NB4 (cell line): ENCODE measurements around the gene CCDC152.

Source experiments
- DNase-seq: peaks from one replicate; pipeline ENCODE4 v3.0.0; 2010; ENCODE audit warnings: low read depth
- H3K4me3 ChIP-seq: one replicate; pipeline ENCODE4 v1.5.1; 2011; ENCODE audit warnings: mild to moderate bottlenecking, low read depth, low read length, moderate library complexity
- MAX ChIP-seq: IDR thresholded peaks from 2 replicates; pipeline ENCODE4 v1.6.1; 2011; ENCODE audit warnings: low read depth, low read length
- MYC ChIP-seq: IDR thresholded peaks from 2 replicates; pipeline ENCODE4 v1.6.1; 2011; ENCODE audit warnings: low read depth, low read length
- POLR2A ChIP-seq: IDR thresholded peaks from 2 replicates; pipeline ENCODE4 v1.6.1; 2011; ENCODE audit warnings: mild to moderate bottlenecking; ENCODE audit not compliant: insufficient read length; ENCODE audit errors: extremely low read depth
- TF ChIP-seq, protein P1 (sequence below): IDR thresholded peaks from one replicate; pipeline ENCODE4 v1.5.1; 2012; ENCODE audit warnings: low read depth, low read length

The CCDC152 gene

DNA sequence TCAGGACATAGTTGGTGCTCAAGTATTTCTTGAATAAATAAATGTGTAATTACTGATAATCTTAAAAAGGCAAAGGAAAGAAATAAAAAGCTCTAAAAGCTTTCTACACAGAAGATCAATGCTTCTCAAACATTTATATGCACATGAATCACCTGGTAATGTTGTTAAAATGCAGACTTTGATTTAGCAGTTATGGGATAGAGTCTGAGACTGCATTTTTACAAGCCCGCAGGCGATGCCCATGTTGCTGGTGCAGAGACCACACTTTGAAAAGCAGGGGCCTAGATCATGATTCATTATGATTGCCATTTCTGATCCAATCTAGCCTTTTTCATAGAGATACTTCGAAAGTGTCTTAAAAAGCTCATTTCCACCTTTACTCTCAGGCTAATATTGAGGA, 3.5 kb upstream of the CCDC152 start:
- no peak for DNase-seq
- H3K4me3 ChIP-seq = no peak overlapping the region
- TF ChIP-seq MAX (no peak), MYC (no peak), POLR2A (no peak)
- TF ChIP-seq, protein P1, sequence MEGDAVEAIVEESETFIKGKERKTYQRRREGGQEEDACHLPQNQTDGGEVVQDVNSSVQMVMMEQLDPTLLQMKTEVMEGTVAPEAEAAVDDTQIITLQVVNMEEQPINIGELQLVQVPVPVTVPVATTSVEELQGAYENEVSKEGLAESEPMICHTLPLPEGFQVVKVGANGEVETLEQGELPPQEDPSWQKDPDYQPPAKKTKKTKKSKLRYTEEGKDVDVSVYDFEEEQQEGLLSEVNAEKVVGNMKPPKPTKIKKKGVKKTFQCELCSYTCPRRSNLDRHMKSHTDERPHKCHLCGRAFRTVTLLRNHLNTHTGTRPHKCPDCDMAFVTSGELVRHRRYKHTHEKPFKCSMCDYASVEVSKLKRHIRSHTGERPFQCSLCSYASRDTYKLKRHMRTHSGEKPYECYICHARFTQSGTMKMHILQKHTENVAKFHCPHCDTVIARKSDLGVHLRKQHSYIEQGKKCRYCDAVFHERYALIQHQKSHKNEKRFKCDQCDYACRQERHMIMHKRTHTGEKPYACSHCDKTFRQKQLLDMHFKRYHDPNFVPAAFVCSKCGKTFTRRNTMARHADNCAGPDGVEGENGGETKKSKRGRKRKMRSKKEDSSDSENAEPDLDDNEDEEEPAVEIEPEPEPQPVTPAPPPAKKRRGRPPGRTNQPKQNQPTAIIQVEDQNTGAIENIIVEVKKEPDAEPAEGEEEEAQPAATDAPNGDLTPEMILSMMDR = no peak

- H3K4me3 ChIP-seq = no peak overlapping the region
- no peak for TF ChIP-seq POLR2A
- TF ChIP-seq MYC = no peak
- no peak for TF ChIP-seq MAX
- TF ChIP-seq, protein P1 = no peak
- no peak for DNase-seq
These were observed 2.8 kb downstream of the CCDC152 start for GRCh38 chr5:42759456-42759855.

GRCh38 chr5:42760426-42760825, 3.8 kb downstream of the CCDC152 start:
- no peak for DNase-seq
- no peak overlapping the region for H3K4me3 ChIP-seq
- TF ChIP-seq MYC = no peak
- no peak for TF ChIP-seq MAX
- no peak for TF ChIP-seq POLR2A
- TF ChIP-seq, protein P1 = no peak

DNA sequence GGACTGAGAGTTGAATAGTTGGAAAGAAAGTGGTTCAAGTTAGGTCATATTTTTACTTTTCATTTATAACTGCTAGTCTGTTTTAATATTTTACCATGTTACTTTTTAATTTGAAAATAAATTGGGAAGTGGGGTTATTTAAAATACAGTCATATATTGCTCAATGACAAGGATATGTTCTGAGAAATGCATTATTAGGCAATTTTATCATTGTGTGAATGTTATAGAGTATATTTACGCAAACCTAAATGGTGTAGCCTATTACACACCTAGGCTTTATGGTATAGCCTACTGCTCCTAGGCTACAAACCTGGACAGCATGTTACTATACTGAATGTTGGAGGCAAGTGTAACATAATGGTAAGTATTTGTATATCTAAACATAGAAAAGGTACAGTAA, 5.2 kb downstream of the CCDC152 start:
- no peak overlapping the region for H3K4me3 ChIP-seq
- TF ChIP-seq MYC (no peak), MAX (no peak)
- DNase-seq = no peak

- peak; percentile 41 for DNase-seq
- no peak overlapping the region for H3K4me3 ChIP-seq
- TF ChIP-seq MYC = no peak
These were observed 11.0 kb downstream of the CCDC152 start for GRCh38 chr5:42767491-42768105.

GRCh38 chr5:42768106-42768504, 11.5 kb downstream of the CCDC152 start:
- H3K4me3 ChIP-seq = no peak overlapping the region
- DNase-seq = no peak
- no peak for TF ChIP-seq MAX
- TF ChIP-seq, protein P1 = no peak
- TF ChIP-seq MYC = no peak
- no peak for TF ChIP-seq POLR2A

- no peak for TF ChIP-seq POLR2A
- no peak for TF ChIP-seq MAX
- TF ChIP-seq MYC = no peak
- TF ChIP-seq, protein P1 = no peak
- no peak for DNase-seq
- H3K4me3 ChIP-seq = no peak overlapping the region
These were observed 13.4 kb downstream of the CCDC152 start for GRCh38 chr5:42770003-42770402.
